HepG2 (cell line): ENCODE results near the gene ZNRF3. TPM values are rescaled to one million over a fixed set of nuclear protein-coding genes. Genes with fewer than 3 reads are reported as not detected.

Experiments
- ATAC-seq: fragments of 200-7000 bp; cut with Tn5 transposase; 3 replicates; pipeline ENCODE4 v1.9.1; 2020; ENCODE audit warnings: mild to moderate bottlenecking, moderate library complexity
- BruUV-seq: library from RNA; stranded (reverse); fragments of 400-500 nt; replicated peaks from 2 replicates; lab custom pipeline; 2021; lab: Mats Ljungman, UMichigan
- CTCF ChIA-PET: fragments of 300-600 bp; formaldehyde crosslinking; extraction: SDS; loops from one replicate; lab custom pipeline; 2021; ENCODE audit warnings: low total read pairs, inconsistent platforms, low intra/inter-chr PET ratio; lab: Yijun Ruan, JAX
- POLR2A ChIA-PET: fragments of 350-600 bp; sonication (Branson Sonifier 250); formaldehyde crosslinking; loops from one replicate; lab custom pipeline; 2020; ENCODE audit warnings: antibody characterized with exemption, inconsistent platforms; lab: Yijun Ruan, JAX
- DNase-seq: peaks from one replicate; pipeline ENCODE4 v3.0.0-alpha.2; 2015; ENCODE audit warnings: low spot score
- FAIRE-seq: peaks from 3 replicates; lab custom pipeline; 2011; peaks lifted over from hg19 to GRCh38; lab: Jason Lieb, UNC
- H2AFZ ChIP-seq: one replicate; pipeline ENCODE4 v1.6.1; 2011; ENCODE audit warnings: low read length, inconsistent platforms
- H3K27ac ChIP-seq: fragments of 300-600 bp; 3 replicates; pipeline ENCODE4 v1.8.0; 2011; ENCODE audit warnings: mixed run types, mild to moderate bottlenecking, mixed read lengths, low read length, inconsistent platforms; ENCODE audit not compliant: insufficient read depth; ENCODE audit errors: extremely low read length
- H3K27me3 ChIP-seq, 2 experiments: fragments of 200-600 bp in 1 of 2; 2 replicates in 1 of 2; 3 replicates in 1 of 2; pipeline versions ENCODE4 v1.6.0 to v1.8.0; 2011; ENCODE audit warnings: low read length in 2 of 2, mild to moderate bottlenecking in 2 of 2, moderate library complexity in 2 of 2, inconsistent platforms in 1 of 2; ENCODE audit not compliant: insufficient read depth in 2 of 2, control insufficient read depth in 1 of 2
- H3K36me3 ChIP-seq, 2 experiments: fragments of 200-600 bp in 1 of 2; replicated peaks in 1 of 2; 2 replicates in 1 of 2; 3 replicates in 1 of 2; pipeline versions ENCODE4 v1.5.1 to v1.8.0; 2011; ENCODE audit warnings: low read length in 2 of 2, inconsistent platforms in 1 of 2; ENCODE audit not compliant: insufficient read depth in 2 of 2, control insufficient read depth in 1 of 2
- H3K4me1 ChIP-seq: 2 replicates; pipeline ENCODE4 v1.5.1; 2012; ENCODE audit warnings: low read length, inconsistent platforms; ENCODE audit not compliant: insufficient read depth
- H3K4me2 ChIP-seq: 2 replicates; pipeline ENCODE4 v1.6.0; 2011; ENCODE audit warnings: low read depth, low read length, inconsistent platforms
- H3K4me3 ChIP-seq, 3 experiments: fragments of 200-600 bp in 1 of 3; sonication (generic), shearing (Covaris generic) in 1 of 3; replicated peaks in 1 of 3; 2 replicates each; pipeline ENCODE4 v1.5.1; 2011 to 2016; ENCODE audit warnings: low read length in 3 of 3, inconsistent platforms in 2 of 3, low read depth in 2 of 3, mild to moderate bottlenecking in 2 of 3, control low read depth in 1 of 3, mixed read lengths in 1 of 3; ENCODE audit not compliant: insufficient read depth in 1 of 3
- H3K79me2 ChIP-seq: one replicate; pipeline ENCODE4 v1.6.1; 2011; ENCODE audit warnings: low read length, inconsistent platforms; ENCODE audit not compliant: insufficient read depth
- H3K9ac ChIP-seq: 2 replicates; pipeline ENCODE4 v1.6.0; 2011; ENCODE audit warnings: mild to moderate bottlenecking, low read depth, low read length, inconsistent platforms; ENCODE audit not compliant: insufficient read depth
- H3K9me3 ChIP-seq: 2 replicates; pipeline ENCODE4 v1.5.1; 2012; ENCODE audit warnings: mild to moderate bottlenecking, low read length
- H4K20me1 ChIP-seq: 2 replicates; pipeline ENCODE4 v1.6.0; 2011; ENCODE audit warnings: inconsistent platforms, mild to moderate bottlenecking, low read length, moderate library complexity; ENCODE audit not compliant: insufficient read depth
- ELF3 ChIP-seq: IDR thresholded peaks from 2 replicates; pipeline ENCODE4 v1.6.1; 2016; ENCODE audit warnings: missing genetic modification reagents, missing compliant biosample characterization
- HDAC6 ChIP-seq: fragments of 200-600 bp; sonication (generic); IDR thresholded peaks from 2 replicates; pipeline ENCODE4 v1.7.0; 2017; ENCODE audit warnings: mild to moderate bottlenecking, antibody characterized with exemption, low read length, low read depth
- MAFK ChIP-seq, 2 experiments: IDR thresholded peaks in 1 of 2; conservative IDR thresholded peaks in 1 of 2; 2 replicates each; pipeline ENCODE4 v1.6.1; 2011; ENCODE audit warnings: improper control_type of control experiment in 2 of 2, low read length in 2 of 2
- MNT ChIP-seq: fragments of 450-650 bp; IDR thresholded peaks from 2 replicates; pipeline ENCODE4 v1.6.1; 2016
- RARA ChIP-seq: IDR thresholded peaks from 2 replicates; pipeline ENCODE4 v1.6.1; 2016; ENCODE audit warnings: missing genetic modification reagents, missing compliant biosample characterization
- SALL1 ChIP-seq: sonication (generic); formaldehyde crosslinking; IDR thresholded peaks from 2 replicates; pipeline ENCODE4 v1.8.0; 2022; ENCODE audit warnings: mild to moderate bottlenecking, missing genetic modification reagents
- ZBTB10 ChIP-seq: sonication (generic); formaldehyde crosslinking; IDR thresholded peaks from 2 replicates; pipeline ENCODE4 v1.4.0; 2020; ENCODE audit warnings: missing genetic modification reagents, borderline replicate concordance
- ZBTB34 ChIP-seq: sonication (generic); formaldehyde crosslinking; IDR thresholded peaks from 2 replicates; pipeline ENCODE4 v1.8.0; 2022; ENCODE audit warnings: mild to moderate bottlenecking, missing genetic modification reagents
- ZBTB38 ChIP-seq: sonication (generic); formaldehyde crosslinking; IDR thresholded peaks from 2 replicates; pipeline ENCODE4 v1.5.1; 2020; ENCODE audit warnings: mild to moderate bottlenecking, missing genetic modification reagents
- ZMYM4 ChIP-seq: sonication (generic); formaldehyde crosslinking; IDR thresholded peaks from 2 replicates; pipeline ENCODE4 v1.8.1; 2023; ENCODE audit warnings: mild to moderate bottlenecking, missing genetic modification reagents
- ZNF646 ChIP-seq: sonication (generic); formaldehyde crosslinking; IDR thresholded peaks from 2 replicates; pipeline ENCODE4 v1.9.0; 2021; ENCODE audit warnings: mild to moderate bottlenecking, missing genetic modification reagents
- WGBS: methylation state at CpG from one replicate; pipeline ENCODE4 v1.1.6; 2017; ENCODE audit warnings: low lambda C conversion rate; 5-methylcytosine and 5-hydroxymethylcytosine counted together
- in situ Hi-C: cut with HindIII; loops from 2 replicates; pipeline ENCODE4 v1.10.0; 2017; ENCODE audit warnings: low pct_unique_long_range_greater_than_20kb; ENCODE audit not compliant: extremely low pct_ligation_motif_present
- intact Hi-C: fragments of 100-400 bp; cut with micrococcal nuclease; formaldehyde crosslinking; loops from one replicate; pipeline ENCODE4 v1.10.0; 2022; ENCODE audit not compliant: unreplicated experiment
- polyA plus RNA-seq, 8 experiments: library from polyadenylated mRNA; depleted of rRNA in 3 of 8; stranded (reverse) in 7 of 8; unstranded in 1 of 8; fragments of >200 nt; fragmentation: Illumina TruSeq in 4 of 8; extraction: Trizol in 4 of 8; gene quantifications; 2 replicates each; pipeline versions ENCODE4 v1.2.1 to v1.2.3, GENCODE V29; 2011 to 2016; ENCODE audit warnings: low read depth in 4 of 8, missing spikeins in 1 of 8, mixed read lengths in 1 of 8; ENCODE audit not compliant: insufficient read depth in 1 of 8
- total RNA-seq, 5 experiments: library from RNA; depleted of rRNA; stranded (reverse); fragments of >200 nt; fragmentation: Illumina TruSeq; extraction: Trizol; gene quantifications; 2 replicates each; pipeline ENCODE4 v1.2.3, GENCODE V29; 2016; ENCODE audit warnings: low read depth in 1 of 5

Gene ZNRF3
- total and polyA plus RNA-seq, 2 of the 13 experiments (the other 11 are each of a cell fraction or from before 2014, with no cell fraction given) = 20.3 to 36.7 TPM

- intact Hi-C loops = no loop called here
- peak overlapping the region; percentile 33 for H3K27ac ChIP-seq
- FAIRE-seq = no peak
- TF ChIP-seq SALL1 (peak; percentile 64), ELF3 (CRISPR knock-in tag) (peak; percentile 70; the same call in 1 of the 2 replicates), RARA (CRISPR knock-in tag) (peak; percentile 96), ZBTB34 (CRISPR knock-in tag) (no peak), MNT (peak; percentile 68), ZNF646 (peak; percentile 76), HDAC6 (no peak), ZBTB10 (no peak), ZMYM4 (CRISPR knock-in tag) (peak; percentile 45), MAFK (conservative IDR thresholded peaks at IDR 0.05 in 1 of 2, IDR thresholded peaks at IDR 0.05 in 1 of 2; ENCODE audit: low read length in 2 of 2) (no peak), ZBTB38 (CRISPR knock-in tag) (peak; percentile 46; the same call in 1 of the 2 replicates)
These were observed 19.7 kb downstream of the ZNRF3 start for GRCh38 chr22:28903080-28903479.

More at GRCh38 chr22:28903080-28903479, 19.7 kb downstream of the ZNRF3 start:
- ChIA-PET CTCF (no interaction called here), POLR2A (no interaction called here)
- Histone ChIP-seq H3K4me1 (peaks cover 99% of the 10 kb centered on the region), H2AFZ (no peak overlapping the region), H4K20me1 (peaks cover 73% of the 10 kb centered on the region), H3K4me3 (no peak overlapping the region), H3K9me3 (no peaks in the 10 kb centered on the region), H3K27me3 (no peaks in the 10 kb centered on the region), H3K79me2 (peaks cover 98% of the 10 kb centered on the region), H3K4me2 (peak overlapping the region; percentile 25), H3K9ac (no peak overlapping the region), H3K36me3 (peaks cover 8 to 25% of the 10 kb centered on the region in 2 experiments)
- WGBS = 46% methylated on average over 10 of the region's 11 CpGs
- no TSS peak for BruUV-seq
- DNase-seq = no peak
- in situ Hi-C loops = no loop called here
- ATAC-seq = peak; percentile 82
